ENCODE measurements around the gene ARSI.

The ARSI gene

DNA sequence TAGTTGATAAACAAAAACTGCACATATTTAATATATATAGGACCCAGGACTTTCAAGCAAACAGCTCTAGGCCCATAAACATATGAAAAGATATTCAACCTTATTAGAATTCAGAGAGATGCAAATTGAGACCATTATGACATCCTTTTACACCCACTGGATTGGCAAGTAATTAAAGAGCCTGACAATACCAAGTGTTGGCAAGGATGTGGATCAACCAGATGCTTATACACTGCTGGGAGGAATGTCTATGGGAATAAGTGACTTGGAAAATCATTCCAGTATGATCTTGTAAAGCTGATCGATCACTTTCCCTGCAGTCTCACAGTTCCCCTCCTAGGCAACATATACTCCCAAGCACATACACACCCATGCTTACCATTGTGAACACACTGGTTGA, 39.3 kb upstream of the ARSI start:
- H3K27ac ChIP-seq (ENCODE audit: insufficient read depth, low read length, poor library complexity, severe bottlenecking): no peak overlapping the region
- no peak overlapping the region for H3K4me3 ChIP-seq (ENCODE audit: insufficient read depth, low read depth, low read length, poor library complexity, severe bottlenecking)
- DNase-seq: no peak
- no peaks in the 10 kb centered on the region for H3K4me1 ChIP-seq (ENCODE audit: control insufficient read depth, insufficient read depth, low read length, poor library complexity, severe bottlenecking)
- no peaks in the 10 kb centered on the region for H3K9me3 ChIP-seq (ENCODE audit: control insufficient read depth, low read length)
- no peaks in the 10 kb centered on the region for H3K27me3 ChIP-seq (replicated peaks; ENCODE audit: control insufficient read depth, insufficient read depth, low read length, poor library complexity, severe bottlenecking)
- no peaks in the 10 kb centered on the region for H3K36me3 ChIP-seq (ENCODE audit: control insufficient read depth, insufficient read depth, low read length)

DNA sequence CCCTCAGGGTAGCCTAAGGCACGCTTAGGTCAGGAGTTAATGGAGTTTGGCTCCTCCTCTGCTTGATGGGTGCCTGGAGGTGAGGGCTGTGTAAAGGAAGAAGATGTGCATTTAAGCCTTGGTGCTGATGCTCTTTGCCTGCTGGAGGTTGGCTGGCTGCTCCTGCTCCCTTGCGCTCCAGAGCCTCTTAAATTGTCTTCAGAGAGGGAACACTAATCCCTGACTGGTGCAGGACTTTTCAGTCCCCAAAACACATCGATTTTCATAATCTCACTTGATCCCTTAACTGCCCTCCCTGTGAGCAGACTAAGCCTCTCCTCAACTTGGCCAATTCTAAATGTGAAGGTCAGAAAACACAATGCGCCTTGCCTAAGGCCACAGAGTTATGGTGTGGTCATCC, 38.6 kb upstream of the ARSI start:
- H3K4me1 ChIP-seq (ENCODE audit: control insufficient read depth, insufficient read depth, low read length, poor library complexity, severe bottlenecking): no peaks in the 10 kb centered on the region
- no peak overlapping the region for H3K4me3 ChIP-seq (ENCODE audit: insufficient read depth, low read depth, low read length, poor library complexity, severe bottlenecking)
- H3K27ac ChIP-seq (ENCODE audit: insufficient read depth, low read length, poor library complexity, severe bottlenecking): no peak overlapping the region
- no peak for DNase-seq
- no peaks in the 10 kb centered on the region for H3K27me3 ChIP-seq (replicated peaks; ENCODE audit: control insufficient read depth, insufficient read depth, low read length, poor library complexity, severe bottlenecking)
- no peaks in the 10 kb centered on the region for H3K36me3 ChIP-seq (ENCODE audit: control insufficient read depth, insufficient read depth, low read length)
- no peaks in the 10 kb centered on the region for H3K9me3 ChIP-seq (ENCODE audit: control insufficient read depth, low read length)

DNA sequence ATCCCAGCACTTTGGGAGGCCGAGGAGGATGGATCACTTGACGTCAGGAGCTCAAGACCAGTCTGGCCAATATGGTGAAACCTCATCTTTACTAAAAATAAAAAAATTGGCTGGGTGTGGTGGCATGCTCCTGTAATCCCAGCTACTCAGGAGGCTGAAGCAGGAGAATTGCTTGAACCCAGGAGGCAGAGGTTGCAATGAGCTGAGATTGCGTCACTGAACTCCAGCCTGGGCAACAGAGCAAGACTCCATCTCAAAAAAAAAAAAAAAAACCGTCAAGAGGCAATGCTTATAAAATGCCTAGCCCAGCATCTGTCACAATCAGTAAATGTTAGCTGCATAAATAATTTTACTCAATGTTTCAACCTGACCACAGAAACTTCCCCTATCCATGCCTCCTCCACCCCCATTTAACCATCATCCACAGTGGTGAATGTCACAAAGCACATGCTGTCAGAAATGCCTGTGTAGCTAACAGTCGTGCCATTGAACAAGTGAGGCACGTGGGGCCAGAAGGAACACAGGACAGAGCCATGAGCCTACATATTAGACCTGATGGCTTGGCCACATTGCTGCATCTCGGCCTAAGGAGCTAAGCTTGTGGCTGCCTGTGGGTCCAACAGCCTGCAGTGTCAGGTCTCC, 38.0 kb upstream of the ARSI start:
- H3K27me3 ChIP-seq (replicated peaks; ENCODE audit: control insufficient read depth, insufficient read depth, low read length, poor library complexity, severe bottlenecking): no peaks in the 10 kb centered on the region
- H3K4me3 ChIP-seq (ENCODE audit: insufficient read depth, low read depth, low read length, poor library complexity, severe bottlenecking): no peak overlapping the region
- no peaks in the 10 kb centered on the region for H3K4me1 ChIP-seq (ENCODE audit: control insufficient read depth, insufficient read depth, low read length, poor library complexity, severe bottlenecking)
- no peaks in the 10 kb centered on the region for H3K36me3 ChIP-seq (ENCODE audit: control insufficient read depth, insufficient read depth, low read length)
- H3K27ac ChIP-seq (ENCODE audit: insufficient read depth, low read length, poor library complexity, severe bottlenecking): no peak overlapping the region
- no peaks in the 10 kb centered on the region for H3K9me3 ChIP-seq (ENCODE audit: control insufficient read depth, low read length)
- no peak for DNase-seq

DNA sequence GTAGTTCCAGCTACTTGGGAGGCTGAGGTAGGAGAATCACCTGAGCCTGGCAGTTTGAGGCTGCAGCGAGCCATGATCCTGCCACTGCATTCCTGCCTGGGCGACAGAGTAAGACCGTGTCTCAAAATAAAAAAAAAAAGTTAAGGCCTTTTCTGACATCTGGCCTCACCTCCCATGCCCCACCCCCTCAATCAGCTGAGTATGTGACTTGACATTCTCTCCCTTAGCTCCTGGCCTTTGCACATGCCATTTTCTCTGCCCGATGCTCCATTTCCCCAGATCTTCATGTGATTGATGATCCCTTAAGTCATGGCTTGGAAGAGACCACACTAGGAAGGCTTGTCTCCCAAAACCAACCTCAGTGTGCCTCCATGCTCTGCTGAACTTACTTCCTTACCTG, 37.1 kb upstream of the ARSI start:
- Histone ChIP-seq H3K27me3 (replicated peaks; ENCODE audit: control insufficient read depth, insufficient read depth, low read length, poor library complexity, severe bottlenecking) (no peaks in the 10 kb centered on the region), H3K4me1 (ENCODE audit: control insufficient read depth, insufficient read depth, low read length, poor library complexity, severe bottlenecking) (no peaks in the 10 kb centered on the region), H3K36me3 (ENCODE audit: control insufficient read depth, insufficient read depth, low read length) (no peaks in the 10 kb centered on the region), H3K9me3 (ENCODE audit: control insufficient read depth, low read length) (no peaks in the 10 kb centered on the region), H3K4me3 (ENCODE audit: insufficient read depth, low read depth, low read length, poor library complexity, severe bottlenecking) (no peak overlapping the region), H3K27ac (ENCODE audit: insufficient read depth, low read length, poor library complexity, severe bottlenecking) (no peak overlapping the region)
- DNase-seq: no peak

DNA sequence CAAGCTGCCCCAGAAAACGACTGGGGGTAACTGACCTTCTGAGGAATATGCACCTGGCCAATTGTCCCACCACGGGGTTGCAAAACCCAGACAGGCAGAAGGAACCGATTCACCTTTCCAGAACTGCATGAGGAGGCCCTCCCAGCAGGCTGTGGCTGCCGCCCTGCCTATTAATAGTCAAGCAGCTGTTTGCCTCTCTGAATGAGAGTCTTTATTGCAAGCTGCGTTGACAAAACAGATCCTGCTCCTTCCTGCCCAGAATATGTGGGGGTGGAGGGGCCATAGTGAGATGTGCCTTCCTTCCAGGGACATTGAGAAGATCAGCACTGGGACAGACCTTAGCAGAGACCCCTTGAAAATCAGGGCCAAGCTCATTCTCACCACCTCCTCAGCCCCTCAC, 36.5 kb upstream of the ARSI start:
- no peak overlapping the region for H3K27ac ChIP-seq (ENCODE audit: insufficient read depth, low read length, poor library complexity, severe bottlenecking)

DNA sequence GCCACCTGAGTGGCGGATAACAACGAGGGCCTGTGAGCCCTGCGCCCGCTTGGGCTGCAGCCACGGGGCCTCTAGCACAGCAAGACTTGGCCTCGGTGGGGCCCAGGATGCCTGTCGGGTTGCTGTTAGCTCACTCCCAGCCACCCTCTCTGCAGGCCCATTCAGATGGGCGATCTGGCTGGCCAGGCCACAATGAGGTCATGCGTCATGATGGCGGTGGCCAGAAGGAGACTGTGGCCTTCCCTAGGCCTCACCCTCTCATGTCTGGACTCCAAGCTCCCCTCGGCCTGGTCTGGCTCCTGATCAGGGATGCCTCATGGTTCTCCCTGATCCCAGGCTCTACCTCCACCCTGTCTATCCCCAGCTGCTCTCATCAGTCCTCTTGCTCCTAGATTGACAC, 35.8 kb upstream of the ARSI start:
- Histone ChIP-seq H3K27ac (ENCODE audit: insufficient read depth, low read length, poor library complexity, severe bottlenecking) (no peak overlapping the region), H3K27me3 (replicated peaks; ENCODE audit: control insufficient read depth, insufficient read depth, low read length, poor library complexity, severe bottlenecking) (no peaks in the 10 kb centered on the region)

More for the DNA sequence above, 36.5 kb upstream of the ARSI start:
- Histone ChIP-seq H3K4me3 (ENCODE audit: insufficient read depth, low read depth, low read length, poor library complexity, severe bottlenecking) (no peak overlapping the region), H3K4me1 (ENCODE audit: control insufficient read depth, insufficient read depth, low read length, poor library complexity, severe bottlenecking) (no peaks in the 10 kb centered on the region), H3K36me3 (ENCODE audit: control insufficient read depth, insufficient read depth, low read length) (no peaks in the 10 kb centered on the region), H3K27me3 (replicated peaks; ENCODE audit: control insufficient read depth, insufficient read depth, low read length, poor library complexity, severe bottlenecking) (no peaks in the 10 kb centered on the region), H3K9me3 (ENCODE audit: control insufficient read depth, low read length) (no peaks in the 10 kb centered on the region)
- DNase-seq: no peak

DNA sequence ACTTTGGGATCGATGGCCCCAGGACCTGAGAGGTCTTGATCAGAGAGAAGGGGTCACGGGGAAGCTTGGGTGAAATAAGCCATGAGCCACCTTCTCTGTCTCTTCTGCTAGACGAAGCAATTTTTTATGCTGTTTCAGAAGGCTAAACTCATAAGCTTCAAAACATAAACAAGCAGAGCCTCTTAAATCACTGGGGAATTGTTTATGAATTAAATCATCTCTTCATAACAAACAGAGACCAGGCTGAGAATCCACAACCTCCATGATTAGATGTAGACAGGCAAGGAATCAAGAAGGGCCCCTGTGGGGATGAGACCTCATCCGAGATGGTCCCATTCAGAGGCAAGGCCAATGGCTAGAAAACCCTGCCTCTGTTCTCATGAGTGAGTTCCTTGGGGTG, 33.1 kb upstream of the ARSI start:
- Histone ChIP-seq H3K27me3 (replicated peaks; ENCODE audit: control insufficient read depth, insufficient read depth, low read length, poor library complexity, severe bottlenecking) (no peaks in the 10 kb centered on the region), H3K4me3 (ENCODE audit: insufficient read depth, low read depth, low read length, poor library complexity, severe bottlenecking) (no peak overlapping the region), H3K9me3 (ENCODE audit: control insufficient read depth, low read length) (no peaks in the 10 kb centered on the region), H3K27ac (ENCODE audit: insufficient read depth, low read length, poor library complexity, severe bottlenecking) (no peak overlapping the region), H3K36me3 (ENCODE audit: control insufficient read depth, insufficient read depth, low read length) (no peaks in the 10 kb centered on the region), H3K4me1 (ENCODE audit: control insufficient read depth, insufficient read depth, low read length, poor library complexity, severe bottlenecking) (no peaks in the 10 kb centered on the region)
- no peak for DNase-seq

More for the DNA sequence above, 35.8 kb upstream of the ARSI start:
- Histone ChIP-seq H3K36me3 (ENCODE audit: control insufficient read depth, insufficient read depth, low read length) (no peaks in the 10 kb centered on the region), H3K9me3 (ENCODE audit: control insufficient read depth, low read length) (no peaks in the 10 kb centered on the region), H3K4me1 (ENCODE audit: control insufficient read depth, insufficient read depth, low read length, poor library complexity, severe bottlenecking) (no peaks in the 10 kb centered on the region), H3K4me3 (ENCODE audit: insufficient read depth, low read depth, low read length, poor library complexity, severe bottlenecking) (no peak overlapping the region)
- no peak for DNase-seq

DNA sequence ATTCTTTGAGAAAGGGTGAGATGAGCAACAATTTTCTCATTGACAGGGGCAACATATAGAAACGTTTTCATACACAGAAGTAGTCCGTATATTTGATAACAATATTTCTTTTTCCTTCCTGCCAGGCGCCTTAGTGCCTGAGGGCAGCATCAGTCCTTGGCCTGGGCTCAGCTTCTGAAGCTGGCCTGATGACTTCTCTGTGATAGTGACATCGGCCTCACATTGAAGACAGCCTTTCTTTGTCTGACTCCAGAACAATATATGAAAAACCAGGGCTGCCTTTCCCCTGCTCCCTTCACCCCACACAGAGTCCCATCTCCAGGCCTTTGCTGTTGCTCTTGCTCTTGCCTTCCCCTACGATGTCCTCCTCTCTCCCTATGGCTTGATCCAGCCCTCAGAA, 30.7 kb upstream of the ARSI start:
- Histone ChIP-seq H3K27ac (ENCODE audit: insufficient read depth, low read length, poor library complexity, severe bottlenecking) (no peak overlapping the region), H3K36me3 (ENCODE audit: control insufficient read depth, insufficient read depth, low read length) (no peaks in the 10 kb centered on the region), H3K9me3 (ENCODE audit: control insufficient read depth, low read length) (no peaks in the 10 kb centered on the region), H3K4me3 (ENCODE audit: insufficient read depth, low read depth, low read length, poor library complexity, severe bottlenecking) (no peak overlapping the region), H3K4me1 (ENCODE audit: control insufficient read depth, insufficient read depth, low read length, poor library complexity, severe bottlenecking) (no peaks in the 10 kb centered on the region), H3K27me3 (replicated peaks; ENCODE audit: control insufficient read depth, insufficient read depth, low read length, poor library complexity, severe bottlenecking) (no peaks in the 10 kb centered on the region)
- DNase-seq: no peak

DNA sequence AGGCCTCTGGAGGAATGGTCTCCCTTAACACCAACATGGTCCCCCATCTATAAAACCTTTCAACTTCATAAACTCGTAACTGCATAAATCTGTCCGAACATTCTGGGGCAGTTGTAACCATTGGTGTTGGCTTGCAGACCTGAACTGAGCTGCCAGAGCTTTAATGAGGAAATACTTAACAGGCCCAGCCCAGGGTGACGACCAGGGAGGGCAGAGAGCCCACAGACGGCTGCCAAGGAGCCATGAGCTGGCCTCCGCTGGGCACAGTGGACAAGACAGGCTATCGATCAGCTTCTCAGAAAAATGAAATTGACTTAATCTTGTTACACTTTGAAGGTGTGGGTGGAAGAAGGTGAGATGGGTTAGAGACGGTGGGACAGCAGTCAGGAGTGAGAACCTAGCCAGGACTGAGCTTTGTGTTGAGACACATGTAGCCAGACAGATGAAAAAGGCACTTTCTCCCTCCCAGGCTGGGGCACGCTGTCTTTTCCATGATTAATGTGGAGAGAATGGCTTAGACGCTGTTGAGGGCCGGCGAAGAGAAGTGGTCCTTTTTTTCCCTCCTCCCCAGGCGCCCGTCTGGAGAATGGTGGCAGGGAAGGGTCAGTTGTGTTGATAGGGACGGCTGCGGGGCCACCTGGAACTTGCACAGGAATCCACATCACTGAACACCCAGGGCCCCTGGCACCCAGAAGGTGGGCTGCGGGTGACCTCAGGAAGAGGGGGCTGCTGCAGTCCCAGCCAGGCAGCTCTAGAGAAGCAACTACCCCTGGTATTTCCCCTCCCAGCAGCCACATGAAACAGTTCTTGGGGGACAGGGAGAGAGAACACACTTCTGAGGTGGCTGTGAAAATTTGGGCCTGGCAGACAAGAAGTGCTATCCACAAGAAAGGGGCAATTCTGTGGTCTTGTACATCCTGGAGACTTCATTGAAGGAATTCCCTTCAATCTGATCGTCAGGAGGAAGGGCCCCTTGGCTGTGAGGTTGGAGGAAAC, 27.5 kb upstream of the ARSI start:
- no peaks in the 10 kb centered on the region for H3K36me3 ChIP-seq (ENCODE audit: control insufficient read depth, insufficient read depth, low read length)
- no peak for DNase-seq
- no peaks in the 10 kb centered on the region for H3K4me1 ChIP-seq (ENCODE audit: control insufficient read depth, insufficient read depth, low read length, poor library complexity, severe bottlenecking)
- H3K27ac ChIP-seq (ENCODE audit: insufficient read depth, low read length, poor library complexity, severe bottlenecking): no peak overlapping the region
- H3K4me3 ChIP-seq (ENCODE audit: insufficient read depth, low read depth, low read length, poor library complexity, severe bottlenecking): no peak overlapping the region
- no peaks in the 10 kb centered on the region for H3K9me3 ChIP-seq (ENCODE audit: control insufficient read depth, low read length)
- H3K27me3 ChIP-seq (replicated peaks; ENCODE audit: control insufficient read depth, insufficient read depth, low read length, poor library complexity, severe bottlenecking): no peaks in the 10 kb centered on the region

DNA sequence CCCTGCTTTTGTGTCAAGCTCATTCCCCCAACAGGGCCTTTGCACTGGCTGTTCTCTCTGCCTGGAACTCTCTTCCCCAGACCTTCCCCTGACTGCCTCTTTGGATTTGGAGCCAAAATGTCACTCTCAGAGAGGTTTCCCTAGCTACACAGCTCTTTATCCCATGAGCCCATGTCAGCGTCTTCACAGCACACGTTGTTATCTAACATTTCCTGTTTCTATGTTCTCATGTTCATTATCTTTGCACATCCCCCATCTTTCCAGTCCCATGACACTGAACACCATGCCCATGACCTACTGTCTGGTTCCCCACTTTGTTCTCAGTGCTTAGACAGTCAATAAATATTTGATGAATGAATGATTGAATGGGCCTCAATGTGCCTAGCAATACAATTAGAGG, 26.3 kb upstream of the ARSI start:
- no peak overlapping the region for H3K4me3 ChIP-seq (ENCODE audit: insufficient read depth, low read depth, low read length, poor library complexity, severe bottlenecking)
- no peaks in the 10 kb centered on the region for H3K36me3 ChIP-seq (ENCODE audit: control insufficient read depth, insufficient read depth, low read length)
- no peaks in the 10 kb centered on the region for H3K27me3 ChIP-seq (replicated peaks; ENCODE audit: control insufficient read depth, insufficient read depth, low read length, poor library complexity, severe bottlenecking)
- no peak for DNase-seq
- no peaks in the 10 kb centered on the region for H3K4me1 ChIP-seq (ENCODE audit: control insufficient read depth, insufficient read depth, low read length, poor library complexity, severe bottlenecking)
- H3K9me3 ChIP-seq (ENCODE audit: control insufficient read depth, low read length): no peaks in the 10 kb centered on the region
- no peak overlapping the region for H3K27ac ChIP-seq (ENCODE audit: insufficient read depth, low read length, poor library complexity, severe bottlenecking)

Measured in effector memory CD4-positive, alpha-beta T cell (primary cell).